Psoas muscle (tissue), 8 donors: ENCODE data around the gene INF2. TPM values are rescaled to one million over a fixed set of nuclear protein-coding genes. Genes with fewer than 3 reads are reported as not detected.
A peak's percentile ranks its signal among the peaks of the same experiment; 100 is the strongest.

Experiments
- ATAC-seq, 4 donors: fragments of 200-7000 bp; cut with Tn5 transposase; one replicate each; pipeline ENCODE4 v1.9.1; 2020; ENCODE audit warnings: moderate library complexity in 3 of 4, mild to moderate bottlenecking in 2 of 4
- DNase-seq, 2 donors: peaks; one replicate each; pipeline ENCODE4 v3.0.0-alpha.2; 2020
- H3K27ac ChIP-seq: fragments of 200-600 bp; one replicate; pipeline ENCODE4 v1.8.0; 2022
- H3K27me3 ChIP-seq, 3 donors: fragments of 200-600 bp in 1 of 3; one replicate each; pipeline versions ENCODE4 v1.6.1 to v1.8.0; 2013 to 2022; ENCODE audit warnings: low read length in 2 of 3, mild to moderate bottlenecking in 2 of 3, moderate library complexity in 1 of 3; ENCODE audit not compliant: insufficient read depth in 3 of 3
- H3K36me3 ChIP-seq, 2 donors: fragments of 200-600 bp in 1 of 2; one replicate each; pipeline versions ENCODE4 v1.6.1 to v1.8.0; 2013 to 2022; ENCODE audit warnings: low read depth in 1 of 2, mild to moderate bottlenecking in 1 of 2, moderate library complexity in 1 of 2; ENCODE audit not compliant: insufficient read depth in 1 of 2
- H3K4me1 ChIP-seq: fragments of 200-600 bp; one replicate; pipeline ENCODE4 v1.8.0; 2022
- H3K4me3 ChIP-seq: fragments of 200-600 bp; one replicate; pipeline ENCODE4 v1.8.0; 2022; ENCODE audit warnings: mild to moderate bottlenecking
- H3K9me3 ChIP-seq: fragments of 200-600 bp; one replicate; pipeline ENCODE4 v1.8.0; 2022
- CTCF ChIP-seq: fragments of 200-600 bp; IDR thresholded peaks from one replicate; pipeline ENCODE4 v1.8.0; 2022; ENCODE audit warnings: antibody characterized with exemption
- WGBS, 3 donors: extraction: QIAGEN DNeasy Blood & Tissue Kit; methylation state at CpG; one replicate each; pipeline versions ENCODE4 v1.1.6 to v1.1.7; 2013; 5-methylcytosine and 5-hydroxymethylcytosine counted together
- intact Hi-C, 2 donors: fragments of 100-400 bp; cut with DNase I; formaldehyde crosslinking; loops; one replicate each; pipeline versions ENCODE4 v1.11.0 to v1.14.2; 2022
- polyA plus RNA-seq, 3 donors: library from polyadenylated mRNA; stranded (reverse); fragments of 200-250 nt; gene quantifications; one replicate each; pipeline ENCODE4 v1.2.3, GENCODE V29; 2013
- total RNA-seq, 4 donors: library from RNA; stranded (reverse); fragmentation: NEBNext Ultra II Directional in 2 of 4; extraction: Animal tissue kit (Norgen Biotek cat#: 25700) in 2 of 4; gene quantifications; one replicate each; pipeline versions ENCODE4 v1.2.1 to v1.2.4, GENCODE V29; 2021 to 2023
- donor health status: healthy with polysubstance abuse.
- donor health status: DM: no; HTN: no; CAD: no; lungs with moderate emphysema.
- donor health status: Bipolar disorder and iron deficiency.
- donor health status: healthy.
- donor health status: DM: yes; HTN: yes; CAD: no.
- donor health status: DM: no; HTN: no; CAD: no.
- donor health status: DM: no; HTN: no; CAD: no.
- donor health status: DM: yes; HTN: yes; CAD: no.

INF2 gene
- total and polyA plus RNA-seq, 7 donors, result 12.0 to 29.1 (median 21.6) TPM

DNA sequence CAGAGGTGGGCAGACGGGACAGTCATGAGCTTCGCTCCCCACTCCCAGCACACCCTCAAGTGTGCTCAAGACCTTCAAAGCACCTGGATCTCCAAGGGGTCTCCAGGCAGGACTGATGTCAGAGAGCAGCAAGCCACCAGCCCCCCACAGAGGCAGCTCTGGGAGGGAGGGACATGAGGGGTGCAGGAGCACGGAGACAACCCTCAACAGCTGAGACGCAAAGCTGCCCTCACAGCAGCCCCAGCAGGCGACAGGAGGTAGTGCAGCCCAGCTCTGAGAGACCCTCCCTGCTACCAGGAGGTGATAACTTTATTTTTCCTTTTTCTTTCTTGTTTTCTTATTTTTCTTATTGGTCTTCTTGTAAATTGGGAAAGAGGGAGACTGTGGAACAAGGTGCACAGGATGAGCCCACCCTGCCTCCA, 81.4 kb downstream of the INF2 start:
- 77 to 98% (median 94%) methylated on average over 5 of the region's 5 CpGs for WGBS, 3 donors
- no peak for DNase-seq

DNA sequence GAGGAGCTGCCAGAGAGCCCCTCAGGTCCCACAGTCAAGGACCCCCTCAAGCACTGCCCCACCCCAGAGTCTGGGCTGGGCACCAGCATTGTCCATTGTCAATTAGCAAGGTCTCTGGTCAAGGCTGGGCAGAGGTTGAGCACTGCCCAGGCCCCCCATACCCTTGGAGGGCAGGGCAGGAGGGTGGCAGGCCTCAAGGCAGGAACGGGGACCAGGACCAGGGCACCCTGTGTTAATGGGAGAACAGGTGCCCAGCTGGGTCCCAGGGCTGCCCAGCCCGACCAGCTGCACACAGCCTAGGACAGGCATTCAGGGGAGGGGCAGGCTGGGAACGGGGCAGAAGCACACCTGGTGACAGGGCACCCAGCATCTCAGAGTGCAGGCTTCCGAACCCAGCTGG, 82.0 kb downstream of the INF2 start:
- Histone ChIP-seq H3K4me1 (no peaks in the 10 kb centered on the region), H3K4me3 (no peak overlapping the region), H3K36me3 (peaks cover 5 to 54% of the 10 kb centered on the region in 2 donors), H3K27ac (no peak overlapping the region), H3K27me3 (no peaks in the 10 kb centered on the region), H3K9me3 (no peaks in the 10 kb centered on the region)
- intact Hi-C loops, result no loop called here
- ATAC-seq, result no peak
- WGBS, 3 donors, result 89 to 96% (median 92%) methylated on average over 4 of the region's 4 CpGs
- no peak for TF ChIP-seq CTCF
- DNase-seq, result no peak

More for the DNA sequence above, 81.4 kb downstream of the INF2 start:
- no peaks in the 10 kb centered on the region for H3K27me3 ChIP-seq
- H3K4me3 ChIP-seq, result no peak overlapping the region
- ATAC-seq, result no peak
- TF ChIP-seq CTCF, result peak; percentile 32
- H3K27ac ChIP-seq, result no peak overlapping the region
- H3K4me1 ChIP-seq, result no peaks in the 10 kb centered on the region
- intact Hi-C loops, result no loop called here
- H3K36me3 ChIP-seq, result peaks cover 5 to 54% of the 10 kb centered on the region in 2 donors
- H3K9me3 ChIP-seq, result no peaks in the 10 kb centered on the region

Other genes starting within 250 kb of the INF2 start
- 1 to 10 TPM in 1 of 4 donors, under 1 TPM in 3; 0.32 to 7.3 (median 0.33) TPM for gene C14orf180, start 109.9 kb upstream of the INF2 start, total RNA-seq
- 1 to 10 TPM in 2 of 3 donors, under 1 TPM in 1; 0.58 to 4.0 (median 1.9) TPM for gene C14orf180, start 109.9 kb upstream of the INF2 start, polyA plus RNA-seq
- gene TMEM179, start 84.8 kb upstream of the INF2 start, total RNA-seq, result not detected
- under 1 TPM in 1 of 3 donors, not detected in 2; 0.01 TPM for gene TMEM179, start 84.8 kb upstream of the INF2 start, polyA plus RNA-seq
- 100 to 1,000 TPM; 201 to 359 (median 278) TPM for gene ADSS1, start 34.6 kb downstream of the INF2 start, total RNA-seq
- gene ADSS1, start 34.6 kb downstream of the INF2 start, polyA plus RNA-seq, result 100 to 1,000 TPM; 187 to 394 (median 300) TPM
- 100 to 1,000 TPM in 1 of 4 donors, 10 to 100 TPM in 3; 55.8 to 105 (median 84.5) TPM for gene SIVA1, start 63.5 kb downstream of the INF2 start, total RNA-seq
- gene SIVA1, start 63.5 kb downstream of the INF2 start, polyA plus RNA-seq, result 100 to 1,000 TPM; 147 to 233 (median 233) TPM
- 10 to 100 TPM; 54.9 to 79.3 (median 60.0) TPM for gene AKT1, start 106.1 kb downstream of the INF2 start, total RNA-seq
- gene AKT1, start 106.1 kb downstream of the INF2 start, polyA plus RNA-seq, result 100 to 1,000 TPM in 1 of 3 donors, 10 to 100 TPM in 2; 51.9 to 102 (median 62.0) TPM
- gene ZBTB42, start 111.5 kb downstream of the INF2 start, total RNA-seq, result 1 to 10 TPM; 4.2 to 7.4 (median 5.8) TPM
- 1 to 10 TPM; 4.7 to 6.6 (median 6.2) TPM for gene ZBTB42, start 111.5 kb downstream of the INF2 start, polyA plus RNA-seq
- gene CEP170B, start 175.7 kb downstream of the INF2 start, total RNA-seq, result 10 to 100 TPM in 1 of 4 donors, 1 to 10 TPM in 3; 6.3 to 15.7 (median 7.7) TPM
- gene CEP170B, start 175.7 kb downstream of the INF2 start, polyA plus RNA-seq, result 1 to 10 TPM; 2.0 to 5.8 (median 3.3) TPM
- under 1 TPM in 2 of 4 donors, not detected in 2; 0.04 to 0.25 TPM for gene PLD4, start 235.3 kb downstream of the INF2 start, total RNA-seq
- not detected for gene PLD4, start 235.3 kb downstream of the INF2 start, polyA plus RNA-seq